ENCODE results near the gene FKBP15. TPM values are rescaled to one million over a fixed set of nuclear protein-coding genes. Genes with fewer than 3 reads are reported as not detected.

Gene FKBP15
- total RNA-seq, 1 experiment from 2014 or later: 20.1 TPM

DNA sequence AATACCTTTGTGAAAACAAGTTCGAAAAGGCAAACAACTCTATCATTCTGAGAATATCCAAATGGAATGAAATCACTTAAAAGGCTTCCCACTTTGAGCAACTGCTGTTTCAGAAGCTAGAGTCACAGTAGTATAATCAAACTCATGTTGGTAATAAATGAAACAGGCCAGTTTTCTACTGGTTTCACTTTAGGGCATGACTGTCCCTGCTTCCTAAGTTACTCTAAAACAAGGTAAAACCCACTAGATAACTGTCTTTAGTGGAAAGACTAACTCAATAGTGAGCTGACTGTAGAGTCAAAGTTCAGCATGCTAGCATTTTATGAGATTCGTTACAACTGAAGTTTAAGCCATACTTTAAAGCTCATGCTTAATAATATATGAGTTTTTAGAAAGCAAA lies 48.3 kb upstream of the FKBP15 start:
- POLR2A ChIA-PET: no interaction called here
- Mint-ChIP-seq H3K27me3 (ENCODE audit: insufficient read depth, unreplicated experiment) (no peaks in the 10 kb centered on the region), H3K9me3 (ENCODE audit: unreplicated experiment) (no peaks in the 10 kb centered on the region), H3K4me3 (ENCODE audit: unreplicated experiment) (no peak overlapping the region), H3K36me3 (ENCODE audit: insufficient read depth, unreplicated experiment) (peaks cover 31% of the 10 kb centered on the region), H3K4me1 (ENCODE audit: low read depth, unreplicated experiment) (no peaks in the 10 kb centered on the region), H3K27ac (ENCODE audit: unreplicated experiment) (no peak overlapping the region)
- no peak for TF ChIP-seq CTCF (IDR thresholded peaks at IDR 0.05; ENCODE audit: insufficient read depth in 1 of 2, low read depth in 1 of 2, low read length in 1 of 2, severe bottlenecking in 1 of 2, unreplicated experiment in 1 of 2)
- CTCF ChIA-PET: no interaction called here
- H3K4me1 ChIP-seq: no peaks in the 10 kb centered on the region
- DNase-seq: no peak
- H3K9me3 ChIP-seq: no peaks in the 10 kb centered on the region
- H3K27me3 ChIP-seq (replicated peaks; ENCODE audit: control insufficient read depth, insufficient read depth, low read length): no peaks in the 10 kb centered on the region
- intact Hi-C loops (cut with micrococcal nuclease; ENCODE audit: unreplicated experiment): no loop called here
- no peaks in the 10 kb centered on the region; the same call in 1 of the 2 replicates for H3K36me3 ChIP-seq (ENCODE audit: control insufficient read depth, insufficient read depth, low read length)
- H3K4me3 ChIP-seq (ENCODE audit: low read depth, low read length): no peak overlapping the region
- no TSS peak for BruUV-seq (replicated peaks)

DNA sequence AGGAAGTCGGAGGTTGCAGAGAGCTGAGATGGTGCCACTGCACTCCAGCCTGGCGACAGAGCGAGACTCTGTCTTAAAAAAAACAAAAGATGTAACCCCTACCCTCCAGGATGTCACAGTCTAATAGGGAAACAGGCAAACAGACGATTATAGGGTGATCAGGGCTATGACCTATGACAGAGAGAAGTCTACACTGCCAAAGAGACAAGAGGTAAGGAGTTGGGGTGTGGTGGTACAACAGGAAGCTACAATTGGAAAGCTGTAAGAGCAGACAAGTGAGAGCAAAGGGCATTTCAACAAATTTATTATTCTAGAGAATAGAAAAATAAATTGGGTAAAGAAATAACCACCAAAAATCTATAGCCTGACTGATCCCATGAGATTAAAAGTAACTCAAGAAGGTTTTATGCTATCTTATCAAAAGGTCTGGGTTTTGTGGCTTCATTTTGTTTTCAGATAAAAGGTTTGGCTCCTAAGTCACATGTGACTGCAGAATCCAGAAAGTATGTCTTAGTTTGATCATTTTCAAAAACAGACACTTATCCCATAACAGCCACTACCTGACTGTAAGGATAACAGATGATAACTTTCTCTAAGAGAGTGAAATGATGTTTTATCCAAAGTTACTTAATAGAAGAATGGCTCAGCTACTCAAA lies 47.0 kb upstream of the FKBP15 start:
- POLR2A ChIA-PET: no interaction called here
- Histone ChIP-seq H3K4me1 (no peaks in the 10 kb centered on the region), H3K9me3 (no peaks in the 10 kb centered on the region), H3K36me3 (ENCODE audit: control insufficient read depth, insufficient read depth, low read length) (no peaks in the 10 kb centered on the region; the same call in 1 of the 2 replicates), H3K27me3 (replicated peaks; ENCODE audit: control insufficient read depth, insufficient read depth, low read length) (no peaks in the 10 kb centered on the region), H3K4me3 (ENCODE audit: low read depth, low read length) (no peak overlapping the region)
- Mint-ChIP-seq H3K27me3 (ENCODE audit: insufficient read depth, unreplicated experiment) (no peaks in the 10 kb centered on the region), H3K36me3 (ENCODE audit: insufficient read depth, unreplicated experiment) (peaks cover 31% of the 10 kb centered on the region), H3K4me1 (ENCODE audit: low read depth, unreplicated experiment) (no peaks in the 10 kb centered on the region), H3K4me3 (ENCODE audit: unreplicated experiment) (no peak overlapping the region), H3K9me3 (ENCODE audit: unreplicated experiment) (no peaks in the 10 kb centered on the region), H3K27ac (ENCODE audit: unreplicated experiment) (no peak overlapping the region)
- no peak for DNase-seq
- CTCF ChIA-PET: no interaction called here
- intact Hi-C loops (cut with micrococcal nuclease; ENCODE audit: unreplicated experiment): no loop called here
- no TSS peak for BruUV-seq (replicated peaks)
- no peak for TF ChIP-seq CTCF (IDR thresholded peaks at IDR 0.05; ENCODE audit: insufficient read depth in 1 of 2, low read depth in 1 of 2, low read length in 1 of 2, severe bottlenecking in 1 of 2, unreplicated experiment in 1 of 2)

DNA sequence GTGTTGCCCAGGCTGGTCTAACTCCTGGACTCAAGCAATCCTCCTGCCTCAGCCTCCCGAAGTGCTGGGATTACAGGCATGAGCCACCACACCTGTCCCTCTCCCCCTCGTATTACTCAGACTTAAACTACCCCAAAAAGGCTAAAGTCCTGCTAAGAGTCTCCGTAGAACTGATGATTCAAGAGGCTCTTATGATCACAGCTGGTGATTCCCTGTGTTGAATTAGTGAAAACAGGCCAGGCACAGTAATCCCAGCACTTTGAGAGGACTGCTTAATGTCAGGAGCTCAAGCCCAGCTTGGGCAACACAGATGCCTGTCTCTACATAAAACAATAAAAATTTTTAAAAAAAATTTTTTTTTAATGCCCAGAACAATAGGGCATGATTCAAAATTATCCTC lies 45.1 kb upstream of the FKBP15 start:
- H3K4me3 ChIP-seq (ENCODE audit: low read depth, low read length): no peak overlapping the region
- H3K27me3 ChIP-seq (replicated peaks; ENCODE audit: control insufficient read depth, insufficient read depth, low read length): no peaks in the 10 kb centered on the region
- H3K4me3 Mint-ChIP-seq (ENCODE audit: unreplicated experiment): no peak overlapping the region
- H3K4me1 ChIP-seq: no peaks in the 10 kb centered on the region
- H3K27ac Mint-ChIP-seq (ENCODE audit: unreplicated experiment): no peak overlapping the region
- no peaks in the 10 kb centered on the region for H3K4me1 Mint-ChIP-seq (ENCODE audit: low read depth, unreplicated experiment)
- no TSS peak for BruUV-seq (replicated peaks)
- no peaks in the 10 kb centered on the region for H3K27me3 Mint-ChIP-seq (ENCODE audit: insufficient read depth, unreplicated experiment)
- CTCF ChIA-PET: no interaction called here
- no peaks in the 10 kb centered on the region for H3K9me3 Mint-ChIP-seq (ENCODE audit: unreplicated experiment)
- no peak for DNase-seq
- TF ChIP-seq CTCF (IDR thresholded peaks at IDR 0.05; ENCODE audit: insufficient read depth in 1 of 2, low read depth in 1 of 2, low read length in 1 of 2, severe bottlenecking in 1 of 2, unreplicated experiment in 1 of 2): no peak
- H3K9me3 ChIP-seq: no peaks in the 10 kb centered on the region
- intact Hi-C loops (cut with micrococcal nuclease; ENCODE audit: unreplicated experiment): no loop called here
- H3K36me3 Mint-ChIP-seq (ENCODE audit: insufficient read depth, unreplicated experiment): peaks cover 23% of the 10 kb centered on the region
- POLR2A ChIA-PET: no interaction called here
- H3K36me3 ChIP-seq (ENCODE audit: control insufficient read depth, insufficient read depth, low read length): no peaks in the 10 kb centered on the region; the same call in 1 of the 2 replicates
